HepG2 (cell line): ENCODE measurements around the gene MAT2A. TPM values are rescaled to one million over a fixed set of nuclear protein-coding genes. Genes with fewer than 3 reads are reported as not detected.
A peak's percentile ranks its signal among the peaks of the same experiment; 100 is the strongest.

ENCODE experiments used
- BHLHE40 ChIP-seq: IDR thresholded peaks from 2 replicates; pipeline ENCODE4 v1.6.1; 2011; ENCODE audit warnings: low read length, improper control_type of control experiment
- FOXK1 ChIP-seq: sonication (generic); formaldehyde crosslinking; IDR thresholded peaks from 2 replicates; pipeline ENCODE4 v1.4.0; 2020; ENCODE audit warnings: low read depth, missing genetic modification reagents, borderline replicate concordance
- HMGXB3 ChIP-seq: sonication (generic); formaldehyde crosslinking; IDR thresholded peaks from 2 replicates; pipeline ENCODE4 v1.4.0; 2020; ENCODE audit warnings: missing genetic modification reagents, borderline replicate concordance
- HNF4G ChIP-seq, 2 experiments: sonication (generic) in 1 of 2; formaldehyde crosslinking in 1 of 2; IDR thresholded peaks; 2 replicates each; pipeline versions ENCODE4 v1.4.0 to v1.6.1; 2011 to 2020; ENCODE audit warnings: borderline replicate concordance in 2 of 2, low read depth in 2 of 2, mild to moderate bottlenecking in 2 of 2, low read length in 1 of 2, missing genetic modification reagents in 1 of 2, moderate library complexity in 1 of 2
- MED1 ChIP-seq: sonication (generic); formaldehyde crosslinking; IDR thresholded peaks from 2 replicates; pipeline ENCODE4 v1.4.0; 2020; ENCODE audit warnings: missing genetic modification reagents
- NFAT5 ChIP-seq: sonication (generic); formaldehyde crosslinking; IDR thresholded peaks from 2 replicates; pipeline ENCODE4 v1.4.0; 2020; ENCODE audit warnings: missing genetic modification reagents
- ZBTB33 ChIP-seq: sonication (generic); formaldehyde crosslinking; IDR thresholded peaks from 2 replicates; pipeline ENCODE4 v1.4.0; 2020; ENCODE audit warnings: missing genetic modification reagents
- ZBTB7A ChIP-seq: sonication (generic); formaldehyde crosslinking; IDR thresholded peaks from 2 replicates; pipeline ENCODE4 v1.8.0; 2022; ENCODE audit warnings: mild to moderate bottlenecking, missing genetic modification reagents
- ZC3H13 ChIP-seq: sonication (generic); formaldehyde crosslinking; IDR thresholded peaks from 2 replicates; pipeline ENCODE4 v1.8.1; 2023; ENCODE audit warnings: mild to moderate bottlenecking, missing genetic modification reagents, moderate library complexity
- ZEB1 ChIP-seq: IDR thresholded peaks from 2 replicates; pipeline ENCODE4 v1.6.1; 2012; ENCODE audit warnings: mild to moderate bottlenecking, low read depth, inconsistent platforms; ENCODE audit not compliant: insufficient replicate concordance
- ZNF224 ChIP-seq: sonication (generic); formaldehyde crosslinking; IDR thresholded peaks from 2 replicates; pipeline ENCODE4 v1.5.0; 2020; ENCODE audit warnings: mild to moderate bottlenecking, missing genetic modification reagents
- ZNF772 ChIP-seq: sonication (generic); formaldehyde crosslinking; IDR thresholded peaks from 2 replicates; pipeline ENCODE4 v1.5.0; 2020; ENCODE audit warnings: mild to moderate bottlenecking, missing genetic modification reagents
- ZNF777 ChIP-seq: sonication (generic); formaldehyde crosslinking; IDR thresholded peaks from 2 replicates; pipeline ENCODE4 v1.4.0; 2020; ENCODE audit warnings: missing genetic modification reagents
- ZNF800 ChIP-seq: sonication (generic); formaldehyde crosslinking; IDR thresholded peaks from 2 replicates; pipeline ENCODE4 v1.4.0; 2020; ENCODE audit warnings: missing genetic modification reagents
- polyA plus RNA-seq, 8 experiments: library from polyadenylated mRNA; depleted of rRNA in 3 of 8; stranded (reverse) in 7 of 8; unstranded in 1 of 8; fragments of >200 nt; fragmentation: Illumina TruSeq in 4 of 8; extraction: Trizol in 4 of 8; gene quantifications; 2 replicates each; pipeline versions ENCODE4 v1.2.1 to v1.2.3, GENCODE V29; 2011 to 2016; ENCODE audit warnings: low read depth in 4 of 8, missing spikeins in 1 of 8, mixed read lengths in 1 of 8; ENCODE audit not compliant: insufficient read depth in 1 of 8
- total RNA-seq, 5 experiments: library from RNA; depleted of rRNA; stranded (reverse); fragments of >200 nt; fragmentation: Illumina TruSeq; extraction: Trizol; gene quantifications; 2 replicates each; pipeline ENCODE4 v1.2.3, GENCODE V29; 2016; ENCODE audit warnings: low read depth in 1 of 5

MAT2A gene
- total and polyA plus RNA-seq, 2 of the 13 experiments (the other 11 are each of a cell fraction or from before 2014, with no cell fraction given): 155 to 331 TPM

- TF ChIP-seq ZNF800 (CRISPR knock-in tag) (no peak), ZNF777 (0 out of 2 replicates have a peak, but pooled peaks have one; percentile 17), HNF4G (IDR thresholded peaks at IDR 0.05; ENCODE audit: borderline replicate concordance, low read depth, low read length) (no peak), HNF4G (CRISPR knock-in tag; IDR thresholded peaks at IDR 0.05; ENCODE audit: borderline replicate concordance, low read depth) (no peak), ZBTB7A (CRISPR knock-in tag) (0 out of 2 replicates have a peak, but pooled peaks have one; percentile 52), BHLHE40 (no peak), ZBTB33 (CRISPR knock-in tag) (no peak), NFAT5 (CRISPR knock-in tag) (no peak), MED1 (peak; percentile 11; the same call in 1 of the 2 replicates), FOXK1 (CRISPR knock-in tag) (peak; percentile 13; the same call in 1 of the 2 replicates), ZNF772 (peak; percentile 71; the same call in 1 of the 2 replicates), ZC3H13 (CRISPR knock-in tag) (no peak), ZNF224 (no peak), HMGXB3 (CRISPR knock-in tag) (no peak), ZEB1 (peak; percentile 94)
These were observed 38.6 kb downstream of the MAT2A start, which contains the start of gene VAMP8 (continued) for GRCh38 chr2:85577386-85578242.
